Measurements from ENCODE around the gene PVALB.

DNA sequence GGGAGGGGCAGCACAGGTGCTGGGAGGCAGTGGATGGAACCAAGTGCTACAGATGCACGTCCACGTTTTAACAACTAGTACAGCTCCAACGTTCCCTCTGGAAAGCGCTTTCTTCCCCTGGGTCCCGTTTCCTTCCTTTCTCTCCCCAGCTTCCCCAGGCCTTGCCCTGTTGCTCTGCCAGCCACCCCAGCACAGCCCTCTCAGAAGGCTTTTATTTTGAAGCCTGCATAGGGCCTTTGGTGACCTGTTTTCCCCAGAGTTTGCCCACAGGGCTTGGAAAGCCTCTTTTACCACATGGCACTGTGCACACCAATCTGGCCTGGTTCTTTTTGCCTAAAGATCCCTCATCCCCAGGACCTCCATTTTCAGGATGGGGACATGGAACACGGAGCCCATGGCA lies 30.1 kb upstream of the PVALB start:
- TF ChIP-seq, protein P1, sequence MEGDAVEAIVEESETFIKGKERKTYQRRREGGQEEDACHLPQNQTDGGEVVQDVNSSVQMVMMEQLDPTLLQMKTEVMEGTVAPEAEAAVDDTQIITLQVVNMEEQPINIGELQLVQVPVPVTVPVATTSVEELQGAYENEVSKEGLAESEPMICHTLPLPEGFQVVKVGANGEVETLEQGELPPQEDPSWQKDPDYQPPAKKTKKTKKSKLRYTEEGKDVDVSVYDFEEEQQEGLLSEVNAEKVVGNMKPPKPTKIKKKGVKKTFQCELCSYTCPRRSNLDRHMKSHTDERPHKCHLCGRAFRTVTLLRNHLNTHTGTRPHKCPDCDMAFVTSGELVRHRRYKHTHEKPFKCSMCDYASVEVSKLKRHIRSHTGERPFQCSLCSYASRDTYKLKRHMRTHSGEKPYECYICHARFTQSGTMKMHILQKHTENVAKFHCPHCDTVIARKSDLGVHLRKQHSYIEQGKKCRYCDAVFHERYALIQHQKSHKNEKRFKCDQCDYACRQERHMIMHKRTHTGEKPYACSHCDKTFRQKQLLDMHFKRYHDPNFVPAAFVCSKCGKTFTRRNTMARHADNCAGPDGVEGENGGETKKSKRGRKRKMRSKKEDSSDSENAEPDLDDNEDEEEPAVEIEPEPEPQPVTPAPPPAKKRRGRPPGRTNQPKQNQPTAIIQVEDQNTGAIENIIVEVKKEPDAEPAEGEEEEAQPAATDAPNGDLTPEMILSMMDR (IDR thresholded peaks at IDR 0.05) = no peak
- TF ChIP-seq POLR2A (IDR thresholded peaks at IDR 0.05) = no peak

Measured in adrenal gland (tissue), 5 donors.